Amygdala (tissue), 56 donors: ENCODE measurements around the gene TTC9C.
A peak's percentile ranks its signal among the peaks of the same experiment; 100 is the strongest.
"Not testable (repeated sequence)": the region's sequence is repeated elsewhere in the genome, so short reads cannot be mapped to it uniquely, and the experiment has no call there.

Experiments
- DNase-seq, 56 donors: peaks; one replicate each; lab custom pipeline; 2025; lab: John Stamatoyannopoulos, UW

The TTC9C gene

GRCh38 chr11:62737196-62737595 is 8.9 kb downstream of the TTC9C start:
- DNase-seq: no peak

GRCh38 chr11:62747475-62748160 is 19.3 kb downstream of the TTC9C start:
- DNase-seq: peak in 1 of 56 donors; percentile 8

GRCh38 chr11:62749931-62750330 is 21.6 kb downstream of the TTC9C start:
- DNase-seq: not testable (repeated sequence)

GRCh38 chr11:62752177-62752785 is 24.0 kb downstream of the TTC9C start:
- DNase-seq: no peak

- DNase-seq: no peak
Measured at GRCh38 chr11:62752994-62753735, 24.9 kb downstream of the TTC9C start.

- peak; percentile 43 to 100 (median 99) for DNase-seq
Measured at GRCh38 chr11:62753736-62754603, 25.7 kb downstream of the TTC9C start, which contains the start of gene ZBTB3. Gene ZBTB3, minus strand, starts transcription at chr11:62754160. Its CDS starts 496 bp downstream, at chr11:62753664.

GRCh38 chr11:62755086-62755615 is 26.9 kb downstream of the TTC9C start:
- peak in 1 of 56 donors; percentile 19 for DNase-seq

GRCh38 chr11:62757846-62758788 is 29.8 kb downstream of the TTC9C start:
- no peak for DNase-seq

- DNase-seq: not testable (repeated sequence)
Measured at GRCh38 chr11:62760867-62761227, 32.6 kb downstream of the TTC9C start.

GRCh38 chr11:62770778-62771143 is 42.5 kb downstream of the TTC9C start:
- peak in 33 of 56 donors; percentile 21 to 76 (median 53) for DNase-seq

- peak; percentile 87 to 100 (median 98) for DNase-seq
Measured at GRCh38 chr11:62771144-62772021, 43.1 kb downstream of the TTC9C start, which contains the start of gene TAF6L. Gene TAF6L, plus strand, starts transcription at chr11:62771396. Its CDS starts 4,388 bp downstream, at chr11:62775784.

- no peak for DNase-seq
Measured at GRCh38 chr11:62774407-62774806, 46.1 kb downstream of the TTC9C start.

- DNase-seq: no peak
Measured at GRCh38 chr11:62775646-62776045, 47.4 kb downstream of the TTC9C start.

GRCh38 chr11:62777389-62777788 is 49.1 kb downstream of the TTC9C start:
- no peak for DNase-seq

GRCh38 chr11:62778441-62778840 is 50.2 kb downstream of the TTC9C start:
- no peak for DNase-seq

- no peak for DNase-seq
Measured at GRCh38 chr11:62782753-62783152, 54.5 kb downstream of the TTC9C start.

GRCh38 chr11:62786318-62787004 is 58.2 kb downstream of the TTC9C start:
- DNase-seq: peak in 55 of 56 donors; percentile 19 to 86 (median 62)
